AG08395 (cell line): ENCODE data around the gene HOXB7.

Experiments used
- DNase-seq: peaks from one replicate; pipeline ENCODE4 v3.0.0; 2012; ENCODE audit warnings: mixed read lengths, low spot score

HOXB7 gene

GRCh38 chr17:48579471-48579759 is 31.4 kb downstream of the HOXB7 start:
- no peak for DNase-seq

DNA sequence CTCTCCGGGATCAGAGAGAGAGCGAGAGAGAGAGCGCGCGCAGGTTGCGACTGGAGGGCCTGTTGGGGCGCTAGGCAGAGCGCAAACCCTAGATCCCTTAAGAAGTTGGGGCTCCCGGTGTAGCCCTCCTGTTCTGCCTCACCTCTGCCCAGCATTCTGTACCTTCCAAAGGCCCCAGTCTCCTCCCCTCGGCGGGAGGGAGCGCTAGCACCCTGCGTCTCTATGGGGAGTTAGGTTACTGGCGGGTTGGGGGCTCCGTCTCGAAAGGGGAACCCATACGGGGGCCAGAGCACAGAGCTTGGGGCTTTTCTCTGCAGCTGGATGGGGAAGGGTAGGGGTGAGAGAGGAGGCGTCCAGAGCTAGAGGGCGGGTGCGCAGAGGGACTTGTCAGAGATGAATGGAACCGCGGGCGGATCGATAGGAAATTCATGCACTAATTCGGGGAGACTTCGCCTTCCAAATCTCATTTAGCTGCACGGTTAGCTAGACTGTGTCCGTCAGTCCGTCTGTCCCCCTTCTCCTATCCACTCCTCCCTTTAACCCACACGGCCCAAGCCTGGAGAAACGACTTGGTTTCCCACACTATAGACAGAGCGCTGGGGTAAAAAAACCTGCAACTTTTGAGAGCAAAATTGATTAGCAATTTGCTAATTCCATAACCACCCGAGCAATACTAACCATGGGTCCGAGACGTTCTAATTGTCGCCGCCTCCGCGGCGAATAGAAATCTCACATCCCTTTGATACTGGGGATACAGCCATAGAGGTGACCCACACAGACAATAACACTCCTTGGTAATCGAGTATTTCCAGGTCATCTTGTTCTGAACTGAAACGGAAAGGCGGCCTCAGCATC is 32.0 kb downstream of the HOXB7 start:
- DNase-seq: no peak

- no peak for DNase-seq
These were observed 32.7 kb downstream of the HOXB7 start, which contains the start of gene HOXB4 for GRCh38 chr17:48577946-48578615. TSS of gene HOXB4 (minus strand) at chr17:48578350. CDS start at chr17:48578319, 31 bp downstream.

DNA sequence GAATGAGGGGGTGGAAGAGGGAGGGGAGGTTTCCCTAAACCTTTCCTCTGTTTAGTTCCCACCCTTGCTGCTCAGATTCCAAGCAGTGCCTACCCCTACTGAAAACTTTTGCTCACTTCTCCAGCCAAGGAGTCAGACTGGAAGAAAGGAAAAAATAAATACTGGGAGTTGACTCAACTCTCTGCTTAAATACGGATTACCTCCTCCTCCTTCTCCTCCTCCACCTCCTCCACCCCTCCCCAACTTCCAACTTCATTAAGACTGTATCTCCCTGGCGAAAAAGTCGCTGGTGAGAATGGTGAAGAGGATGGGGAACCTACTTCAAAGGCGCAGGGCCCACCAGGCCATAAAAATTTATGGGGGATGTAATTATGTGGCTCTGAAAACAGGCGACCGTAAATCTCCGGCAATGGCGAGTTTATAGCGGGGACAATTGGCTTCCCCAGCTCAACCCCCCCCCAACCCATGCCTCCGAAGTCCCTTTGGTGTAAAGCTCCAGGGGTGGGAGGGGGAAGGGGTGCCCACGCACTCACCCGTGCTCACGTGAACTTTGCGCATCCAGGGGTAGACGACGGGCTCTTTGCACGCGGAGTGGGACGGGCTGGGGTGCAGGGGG is 33.4 kb downstream of the HOXB7 start:
- DNase-seq: no peak

DNA sequence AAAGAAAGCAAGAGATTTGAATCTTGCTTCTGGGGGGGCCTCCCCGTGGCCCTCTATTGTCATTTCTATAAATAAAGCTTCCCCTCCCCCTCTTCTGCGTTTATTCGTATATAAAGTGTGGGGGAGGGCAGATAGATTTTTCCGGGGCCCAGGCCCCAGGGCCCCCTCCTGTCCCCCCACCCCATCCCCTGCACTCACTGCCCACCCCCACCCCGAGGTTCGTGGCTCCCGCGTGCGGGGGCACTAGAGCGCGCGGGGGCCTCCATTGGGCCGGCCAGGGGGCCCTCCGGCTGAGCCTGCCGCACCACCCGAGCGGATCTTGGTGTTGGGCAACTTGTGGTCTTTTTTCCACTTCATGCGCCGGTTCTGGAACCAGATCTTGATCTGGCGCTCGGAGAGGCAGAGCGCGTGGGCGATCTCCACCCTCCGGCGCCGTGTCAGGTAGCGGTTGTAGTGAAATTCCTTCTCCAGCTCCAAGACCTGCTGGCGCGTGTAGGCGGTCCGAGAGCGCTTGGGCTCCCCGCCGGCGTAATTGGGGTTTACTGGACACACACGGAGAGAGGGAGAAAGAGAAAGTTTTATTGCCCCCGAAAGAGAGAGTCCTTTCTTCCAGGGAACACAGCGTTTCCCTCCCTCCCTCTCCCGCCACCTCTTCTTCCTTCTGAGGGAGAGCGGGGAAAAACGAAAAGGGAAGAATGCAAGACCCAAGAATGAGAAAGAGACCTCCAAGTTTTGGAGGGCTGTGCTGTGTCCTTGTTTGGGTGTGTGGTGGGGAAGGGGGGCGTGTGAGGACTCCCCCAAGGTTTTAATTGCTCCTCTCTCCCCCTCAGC is 34.1 kb downstream of the HOXB7 start:
- no peak for DNase-seq

GRCh38 chr17:48575673-48576478 is 34.9 kb downstream of the HOXB7 start:
- no peak for DNase-seq

DNA sequence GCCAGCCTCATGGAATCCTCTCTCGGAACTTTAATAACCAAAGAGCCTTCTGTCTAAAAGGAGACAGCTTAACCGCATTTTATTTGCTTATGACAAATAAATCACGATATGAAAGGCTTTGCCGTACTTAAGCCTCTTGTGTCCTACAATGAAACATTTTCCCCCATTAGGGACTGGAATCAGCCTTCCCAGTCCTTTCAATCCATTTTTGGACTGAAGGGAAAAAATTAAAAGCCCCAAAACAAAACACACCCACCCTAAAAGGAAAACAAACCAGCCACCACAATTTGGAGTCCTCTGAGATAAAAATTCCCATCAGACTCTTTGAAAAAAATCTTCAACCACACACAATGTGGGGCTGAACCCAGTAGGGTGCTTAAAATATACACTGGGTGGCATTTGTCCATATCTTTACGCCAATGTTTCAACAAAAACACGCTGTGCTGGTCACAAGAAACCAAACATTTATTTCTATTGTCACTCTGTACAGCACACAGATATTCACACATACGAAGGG is 35.7 kb downstream of the HOXB7 start:
- DNase-seq: no peak

GRCh38 chr17:48574505-48575065 is 36.2 kb downstream of the HOXB7 start:
- DNase-seq: no peak

DNA sequence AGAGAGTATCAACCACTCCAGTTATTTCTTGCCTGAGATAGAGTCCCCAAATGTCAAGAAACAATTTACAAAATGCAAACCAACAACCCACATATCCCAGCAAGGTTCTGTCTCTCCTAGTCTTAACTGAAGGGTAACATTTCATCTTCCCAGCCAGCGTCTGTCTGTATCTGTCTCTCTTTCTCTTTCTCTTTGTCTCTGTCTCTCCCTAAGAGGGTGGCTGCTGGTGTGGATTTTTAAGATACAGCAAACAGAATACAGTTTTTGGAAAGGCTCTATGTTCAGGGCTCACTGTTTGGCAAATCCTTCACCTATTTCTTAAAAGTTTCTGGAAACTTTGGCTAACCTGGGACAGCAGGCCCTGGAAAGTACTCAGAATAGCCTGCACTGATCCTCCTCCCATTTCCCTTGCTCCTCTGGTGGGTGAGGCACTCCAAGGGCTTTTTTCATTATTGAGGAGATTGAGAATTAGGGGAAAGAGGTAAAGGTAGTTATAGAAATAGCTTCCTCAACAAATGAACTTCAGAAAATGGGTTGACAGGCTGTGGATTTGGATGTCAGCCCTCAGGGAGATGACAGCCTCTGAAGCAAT is 38.9 kb downstream of the HOXB7 start:
- no peak for DNase-seq

DNA sequence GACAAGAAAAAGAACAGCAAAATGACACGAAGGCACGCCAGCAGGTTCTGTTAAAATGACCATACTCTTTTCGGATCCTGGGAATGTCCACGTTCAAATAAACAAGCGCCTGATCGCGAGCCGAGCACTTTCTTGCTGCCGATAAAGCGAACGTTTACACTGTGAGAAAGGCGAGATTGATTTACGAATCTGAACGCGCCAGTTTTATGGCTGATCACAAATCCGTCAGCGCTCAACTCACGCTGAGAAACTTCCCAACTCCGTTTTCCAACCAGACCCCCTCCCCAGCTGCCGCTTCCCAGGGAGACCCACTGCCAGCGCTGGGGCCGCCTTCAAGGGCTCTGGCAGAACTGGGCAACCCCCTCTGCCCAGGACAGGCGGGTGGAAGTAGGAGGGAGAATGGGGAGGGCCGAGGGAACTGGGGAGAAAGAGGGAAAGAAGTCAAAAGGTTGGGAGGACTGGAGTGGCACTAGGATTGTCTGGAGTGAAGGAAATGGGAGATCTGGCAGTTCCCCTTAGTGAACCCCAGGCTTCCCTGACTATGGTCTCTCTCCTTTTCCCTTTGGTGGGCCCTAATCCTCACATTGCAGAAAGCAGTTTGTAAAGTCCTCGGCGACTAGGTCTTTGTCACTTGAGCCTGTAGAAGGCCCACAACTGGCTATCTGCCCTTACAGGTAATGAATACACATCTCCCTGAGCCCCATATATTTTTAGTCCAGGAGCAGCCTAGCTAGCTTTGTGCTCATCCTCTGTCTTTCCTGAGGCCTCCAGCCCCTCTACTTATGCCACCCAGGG is 39.6 kb downstream of the HOXB7 start:
- DNase-seq: no peak

- DNase-seq: no peak
These were observed 40.3 kb downstream of the HOXB7 start for GRCh38 chr17:48570325-48571023.

GRCh38 chr17:48569674-48570324 is 41.0 kb downstream of the HOXB7 start:
- DNase-seq: no peak

DNA sequence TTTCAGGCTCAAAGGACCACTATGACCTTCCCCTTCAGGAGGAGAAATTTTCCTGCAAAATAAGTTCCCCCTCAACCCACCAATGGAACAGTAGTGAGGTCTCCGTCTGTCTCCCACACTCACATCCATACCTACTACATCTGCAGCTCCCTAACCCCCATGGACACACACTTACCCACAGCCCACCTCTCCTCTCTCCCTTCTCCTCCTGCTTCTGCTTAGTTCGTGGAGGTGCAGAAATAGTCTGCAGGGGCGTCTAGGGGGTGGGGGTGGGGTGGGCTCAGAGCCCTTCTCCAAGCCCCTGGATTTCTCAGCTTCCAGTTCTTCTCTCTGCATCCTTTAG is 41.6 kb downstream of the HOXB7 start:
- DNase-seq: no peak

- DNase-seq: no peak
These were observed 42.1 kb downstream of the HOXB7 start for GRCh38 chr17:48568499-48569239.

GRCh38 chr17:48567646-48568354 is 43.0 kb downstream of the HOXB7 start:
- no peak for DNase-seq

GRCh38 chr17:48567209-48567608 is 43.6 kb downstream of the HOXB7 start:
- DNase-seq: no peak

GRCh38 chr17:48566717-48567116 is 44.1 kb downstream of the HOXB7 start:
- DNase-seq: no peak
